Activated naive CD4-positive, alpha-beta T cell treated with anti-CD3 and anti-CD28 coated beads, Interleukin-2, amount 50 U/mL, for 72 hours (primary cell): ENCODE measurements around the gene RGS9. TPM values are rescaled to one million over a fixed set of nuclear protein-coding genes. Genes with fewer than 3 reads are reported as not detected.

Experiments used
- ATAC-seq, 2 donors: fragments of 150-1000 bp; cut with Tn5 transposase; 2 replicates each; pipeline ENCODE4 v1.10.0; 2021; ENCODE audit warnings: mild to moderate bottlenecking in 2 of 2, moderate library complexity in 2 of 2
- DNase-seq, 2 donors: peaks; one replicate each; pipeline ENCODE4 v3.0.0; 2021 to 2022; ENCODE audit warnings: low spot score in 2 of 2
- H3K27ac Mint-ChIP-seq, 2 donors: one replicate each; pipeline ENCODE4 v1.8.0; 2022; ENCODE audit warnings: mild to moderate bottlenecking in 2 of 2, mixed read lengths in 2 of 2
- H3K36me3 Mint-ChIP-seq, 2 donors: one replicate each; pipeline ENCODE4 v1.8.0; 2022; ENCODE audit warnings: mixed read lengths in 2 of 2
- H3K9me3 Mint-ChIP-seq, 2 donors: one replicate each; pipeline ENCODE4 v1.8.0; 2022; ENCODE audit warnings: mixed read lengths in 2 of 2
- total RNA-seq, 2 donors: library from RNA; stranded (reverse); gene quantifications; one replicate each; pipeline ENCODE4 v1.2.3, GENCODE V29; 2022

RGS9 gene
- total RNA-seq, 2 donors from 2014 or later = 1.1 to 1.7 TPM

- no peaks in the 10 kb centered on the region for H3K36me3 Mint-ChIP-seq
- H3K27ac Mint-ChIP-seq = no peak overlapping the region
- H3K9me3 Mint-ChIP-seq = no peaks in the 10 kb centered on the region
- no peak for DNase-seq
- ATAC-seq = no peak
Observed at GRCh38 chr17:65134035-65134434, 3.1 kb upstream of the RGS9 start.

DNA sequence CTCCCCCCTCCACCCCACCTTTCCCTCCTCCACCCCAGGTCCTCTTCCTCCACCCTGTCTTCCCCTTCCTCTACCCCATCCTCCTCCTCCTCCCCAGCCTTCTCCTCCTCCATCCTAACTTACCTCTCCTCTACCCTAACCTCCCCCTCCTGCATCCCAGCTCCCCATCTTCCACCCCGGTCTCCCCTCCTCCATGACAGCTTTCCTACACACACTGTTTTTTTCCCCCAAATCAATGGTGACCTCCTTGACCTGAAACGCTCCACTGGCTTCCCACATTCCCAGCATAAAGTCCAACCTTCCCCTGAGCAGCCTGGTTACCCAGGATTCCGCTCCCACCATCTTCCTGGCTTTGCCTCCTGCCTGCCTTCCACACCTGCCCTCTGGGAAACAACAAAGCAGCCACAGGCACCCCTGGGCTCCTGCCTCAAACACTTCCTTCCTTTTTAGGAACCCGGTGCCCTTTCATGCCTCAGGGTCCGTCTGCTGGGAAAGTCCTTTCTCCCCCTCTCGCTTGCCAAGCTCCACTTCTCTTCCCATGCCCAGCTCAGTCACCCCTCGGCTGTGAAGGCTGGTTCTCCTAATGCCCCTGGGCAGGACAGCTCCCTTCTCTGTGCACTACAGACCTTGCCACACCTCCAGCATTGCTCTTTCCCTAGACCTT is 2.1 kb downstream of the RGS9 start:
- H3K36me3 Mint-ChIP-seq = no peaks in the 10 kb centered on the region
- no peaks in the 10 kb centered on the region for H3K9me3 Mint-ChIP-seq
- ATAC-seq = no peak
- DNase-seq = no peak
- no peak overlapping the region for H3K27ac Mint-ChIP-seq

- DNase-seq (no peak), ATAC-seq (peak in 1 of 2 donors; percentile 35)
- H3K9me3 Mint-ChIP-seq = no peaks in the 10 kb centered on the region
Observed at GRCh38 chr17:65142247-65142646, 5.1 kb downstream of the RGS9 start.

GRCh38 chr17:65143889-65144604 is 6.9 kb downstream of the RGS9 start:
- DNase-seq = no peak
- Mint-ChIP-seq H3K36me3 (no peaks in the 10 kb centered on the region), H3K9me3 (no peaks in the 10 kb centered on the region), H3K27ac (no peak overlapping the region)
- no peak for ATAC-seq

More at GRCh38 chr17:65142247-65142646, 5.1 kb downstream of the RGS9 start:
- no peak overlapping the region for H3K27ac Mint-ChIP-seq
- H3K36me3 Mint-ChIP-seq = no peaks in the 10 kb centered on the region

DNA sequence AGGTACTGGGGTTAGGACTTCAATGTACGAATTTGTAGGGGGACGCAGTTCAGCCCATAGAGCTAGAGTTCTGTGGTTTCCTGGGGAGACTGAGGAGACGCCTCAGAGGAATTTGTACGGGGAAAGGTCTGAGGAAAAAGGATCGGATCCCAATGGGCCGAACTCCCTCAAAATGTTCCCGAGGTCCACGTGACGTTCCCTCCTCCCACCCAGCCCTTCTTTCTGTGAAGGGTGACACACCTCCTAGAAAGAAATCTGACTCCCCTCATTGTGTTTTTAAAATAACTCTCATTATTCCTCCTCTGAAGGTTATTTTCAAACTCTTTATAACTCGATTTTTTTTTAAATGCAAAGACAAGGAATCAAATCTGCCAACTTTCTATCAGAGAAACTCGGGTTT is 8.6 kb downstream of the RGS9 start:
- Mint-ChIP-seq H3K36me3 (no peaks in the 10 kb centered on the region), H3K9me3 (no peaks in the 10 kb centered on the region), H3K27ac (no peak overlapping the region)
- DNase-seq (no peak), ATAC-seq (no peak)

GRCh38 chr17:65147955-65148354 is 10.8 kb downstream of the RGS9 start:
- ATAC-seq (no peak), DNase-seq (no peak)
- no peaks in the 10 kb centered on the region for H3K9me3 Mint-ChIP-seq
- no peaks in the 10 kb centered on the region for H3K36me3 Mint-ChIP-seq
- H3K27ac Mint-ChIP-seq = no peak overlapping the region

- H3K27ac Mint-ChIP-seq = peak overlapping the region in 1 of 2 donors; percentile 51
- no peaks in the 10 kb centered on the region for H3K36me3 Mint-ChIP-seq
- no peaks in the 10 kb centered on the region for H3K9me3 Mint-ChIP-seq
- ATAC-seq (peak; percentile 73 to 92), DNase-seq (no peak)
Observed at GRCh38 chr17:65154770-65155589, 17.8 kb downstream of the RGS9 start.

DNA sequence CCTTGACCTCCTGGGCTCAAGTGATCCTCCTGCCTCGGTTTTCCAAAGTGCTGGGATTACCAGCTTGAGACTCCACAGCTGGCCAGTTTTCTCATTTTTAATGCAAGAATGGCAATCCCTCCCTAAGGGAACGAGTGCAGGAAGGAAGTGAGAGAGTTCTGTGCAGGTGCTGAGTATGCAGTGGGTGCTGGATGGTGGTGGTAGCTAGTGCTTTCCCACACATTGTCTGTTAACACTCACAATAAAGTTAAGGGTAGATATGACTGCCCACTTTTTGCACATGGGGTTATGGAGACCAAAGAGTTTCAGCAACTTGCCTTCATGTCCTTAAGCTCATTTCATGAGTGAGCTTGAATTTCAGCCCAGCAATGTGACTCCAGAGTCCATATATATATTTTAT is 18.5 kb downstream of the RGS9 start:
- DNase-seq = no peak
- no peaks in the 10 kb centered on the region for H3K9me3 Mint-ChIP-seq
- H3K27ac Mint-ChIP-seq = peak overlapping the region in 1 of 2 donors; percentile 51
- H3K36me3 Mint-ChIP-seq = no peaks in the 10 kb centered on the region
- no peak for ATAC-seq

DNA sequence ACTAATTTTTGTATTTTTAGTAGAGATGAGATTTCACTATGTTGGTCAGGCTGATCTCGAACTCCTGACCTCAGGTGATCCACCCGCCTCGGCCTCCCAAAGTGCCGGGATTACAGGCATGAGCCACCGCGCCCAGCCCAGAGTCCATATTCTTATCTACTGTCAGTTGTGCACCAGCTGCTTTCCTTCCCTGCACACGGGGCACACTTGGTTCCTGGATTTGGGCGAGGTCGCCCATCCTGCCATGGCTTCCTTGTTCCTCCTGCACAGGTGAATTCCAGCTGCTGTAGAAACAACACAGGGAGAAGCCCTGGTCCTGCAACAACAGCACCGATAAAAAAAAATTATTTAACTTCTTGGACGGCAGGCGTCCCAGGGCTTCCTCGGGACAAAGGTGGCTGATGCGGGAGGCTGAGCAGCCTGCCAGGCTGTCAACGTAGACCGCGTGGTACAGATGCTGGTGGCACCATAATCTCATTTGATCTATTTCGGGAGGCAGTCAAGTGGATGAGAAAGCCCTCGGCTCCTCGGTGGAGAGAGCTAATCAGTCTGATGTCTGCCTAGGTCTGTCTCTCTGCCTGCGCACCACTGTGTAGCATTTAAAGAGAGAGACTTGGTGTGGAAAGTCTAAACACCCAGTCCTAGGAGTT is 19.1 kb downstream of the RGS9 start:
- ATAC-seq (no peak), DNase-seq (no peak)
- Mint-ChIP-seq H3K9me3 (no peaks in the 10 kb centered on the region), H3K27ac (no peak overlapping the region), H3K36me3 (no peaks in the 10 kb centered on the region)

- no peak overlapping the region for H3K27ac Mint-ChIP-seq
- H3K36me3 Mint-ChIP-seq = no peaks in the 10 kb centered on the region
- H3K9me3 Mint-ChIP-seq = no peaks in the 10 kb centered on the region
- no peak for DNase-seq
- ATAC-seq = no peak
Observed at GRCh38 chr17:65156835-65157565, 19.8 kb downstream of the RGS9 start.

GRCh38 chr17:65158041-65158440 is 20.9 kb downstream of the RGS9 start:
- DNase-seq (no peak), ATAC-seq (no peak)
- Mint-ChIP-seq H3K36me3 (no peaks in the 10 kb centered on the region), H3K9me3 (no peaks in the 10 kb centered on the region), H3K27ac (no peak overlapping the region)

DNA sequence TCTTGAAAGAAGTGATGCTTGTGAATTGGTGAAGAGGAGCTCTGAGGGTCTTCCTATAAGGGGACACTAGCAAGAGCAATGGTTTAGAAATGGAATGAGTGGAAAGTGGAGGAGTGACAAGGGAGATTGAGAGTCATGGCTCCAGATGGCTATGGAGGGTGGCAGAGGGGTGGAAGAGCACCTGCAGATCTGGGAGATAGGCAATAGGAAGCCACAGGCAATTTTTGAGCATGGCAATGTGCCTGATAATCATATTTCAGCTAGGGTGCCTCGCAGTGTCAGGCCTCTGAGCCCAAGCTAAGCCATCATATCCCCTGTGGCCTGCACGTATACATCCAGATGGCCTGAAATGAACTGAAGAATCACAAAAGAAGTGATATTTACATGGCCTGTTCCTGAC is 21.5 kb downstream of the RGS9 start:
- Mint-ChIP-seq H3K36me3 (no peaks in the 10 kb centered on the region), H3K9me3 (no peaks in the 10 kb centered on the region), H3K27ac (no peak overlapping the region)
- ATAC-seq (no peak), DNase-seq (no peak)

- no peaks in the 10 kb centered on the region for H3K36me3 Mint-ChIP-seq
- no peak for ATAC-seq
Observed at GRCh38 chr17:65160516-65160915, 23.3 kb downstream of the RGS9 start.

DNA sequence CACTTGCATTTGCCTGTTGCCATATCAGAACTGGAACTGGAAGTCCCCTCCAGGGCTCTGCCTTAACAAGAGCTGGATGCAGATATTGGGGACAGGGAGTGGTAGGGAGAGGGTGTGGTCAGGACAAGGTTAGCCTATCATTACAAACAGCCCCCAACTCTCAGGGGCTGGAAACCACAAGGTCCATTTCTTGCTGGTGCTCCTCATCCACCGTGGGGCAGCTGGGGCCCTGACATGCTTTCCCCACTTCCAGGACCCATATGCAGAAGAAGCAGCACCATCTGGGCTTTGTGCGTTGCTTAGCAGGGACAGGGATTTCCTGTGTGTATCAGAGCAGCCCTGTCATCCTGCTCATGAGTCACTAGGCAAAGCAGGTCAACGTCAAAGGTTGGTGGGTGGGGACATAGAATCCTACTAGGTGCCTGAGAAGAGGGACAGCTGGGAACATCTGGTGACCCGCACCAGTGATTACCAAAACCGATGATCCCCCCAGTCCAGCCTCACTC is 26.9 kb downstream of the RGS9 start:
- no peaks in the 10 kb centered on the region for H3K36me3 Mint-ChIP-seq

More at GRCh38 chr17:65160516-65160915, 23.3 kb downstream of the RGS9 start:
- no peaks in the 10 kb centered on the region for H3K9me3 Mint-ChIP-seq
- DNase-seq = no peak
- no peak overlapping the region for H3K27ac Mint-ChIP-seq

DNA sequence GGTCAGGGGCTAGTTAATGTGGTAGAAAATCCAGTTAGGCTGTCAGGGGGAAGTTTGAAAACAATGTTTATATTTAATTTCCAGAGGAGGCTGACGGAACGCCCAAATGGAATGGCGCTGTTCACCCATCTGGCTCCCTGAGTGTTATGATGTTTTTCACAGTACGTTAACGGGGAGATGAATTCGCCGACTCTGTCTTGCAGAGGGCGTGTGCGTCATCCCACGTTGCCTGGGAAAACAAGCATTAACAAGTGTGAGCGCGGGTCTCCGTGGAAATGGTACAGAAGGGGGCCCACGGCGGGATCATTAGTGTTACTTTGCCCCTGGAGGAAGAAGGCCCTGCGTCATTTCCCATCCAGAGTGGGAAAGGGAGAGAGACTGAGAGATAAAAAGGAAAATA is 29.6 kb downstream of the RGS9 start:
- H3K9me3 Mint-ChIP-seq = no peaks in the 10 kb centered on the region
- no peak for ATAC-seq
- DNase-seq = no peak
- H3K36me3 Mint-ChIP-seq = no peaks in the 10 kb centered on the region
- H3K27ac Mint-ChIP-seq = peak overlapping the region in 1 of 2 donors; percentile 48

More for the DNA sequence above, 26.9 kb downstream of the RGS9 start:
- Mint-ChIP-seq H3K9me3 (no peaks in the 10 kb centered on the region), H3K27ac (peak overlapping the region; percentile 12 to 26)
- DNase-seq (peak; percentile 43 to 57), ATAC-seq (peak; percentile 98 to 99)

DNA sequence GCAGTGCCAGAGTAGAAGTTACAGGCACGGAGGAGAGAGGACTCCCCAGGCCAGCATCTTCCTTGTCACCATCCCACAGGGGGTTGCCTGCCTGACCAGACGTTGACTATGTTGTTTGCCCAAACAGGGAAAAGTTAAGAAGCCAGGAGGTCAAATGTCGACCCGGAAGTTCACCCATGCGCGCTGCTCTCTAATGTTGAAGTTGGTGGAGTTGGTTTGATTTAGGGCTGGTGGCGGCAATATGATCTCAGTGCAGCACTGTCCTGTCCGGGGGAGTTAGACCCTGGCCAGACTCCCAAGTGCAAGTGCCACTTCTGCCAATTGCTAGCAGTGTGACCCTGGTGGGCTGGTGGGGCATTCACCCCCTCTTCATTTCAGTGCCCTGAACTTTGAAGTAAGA is 30.4 kb downstream of the RGS9 start:
- H3K9me3 Mint-ChIP-seq = no peaks in the 10 kb centered on the region
- H3K27ac Mint-ChIP-seq = no peak overlapping the region
- no peak for DNase-seq
- no peak for ATAC-seq
- H3K36me3 Mint-ChIP-seq = no peaks in the 10 kb centered on the region
